Measurements from ENCODE around the gene SH3BP4. TPM values are rescaled to one million over a fixed set of nuclear protein-coding genes. Genes with fewer than 3 reads are reported as not detected.

Gene SH3BP4
- total and polyA plus RNA-seq, 7 donors = 4.8 to 22.8 (median 14.0) TPM

GRCh38 chr2:234916674-234917073 is 35.1 kb upstream of the SH3BP4 start:
- no peak for DNase-seq
- no peaks in the 10 kb centered on the region for H3K27me3 ChIP-seq
- H3K4me1 ChIP-seq = no peaks in the 10 kb centered on the region
- intact Hi-C loops (cut with DNase I) = no loop called here
- no peaks in the 10 kb centered on the region for H3K36me3 ChIP-seq
- TF ChIP-seq EP300 (IDR thresholded peaks at IDR 0.05) (no peak), POLR2AphosphoS5 (IDR thresholded peaks at IDR 0.05) (no peak), CTCF (IDR thresholded peaks at IDR 0.05) (no peak), POLR2A (IDR thresholded peaks at IDR 0.05) (no peak)
- no peak overlapping the region for H3K4me3 ChIP-seq
- H3K9me3 ChIP-seq = no peaks in the 10 kb centered on the region
- WGBS, 2 donors = 90 to 93% methylated on average over 5 of the region's 5 CpGs
- H3K27ac ChIP-seq = no peak overlapping the region

GRCh38 chr2:234917211-234917975 is 34.4 kb upstream of the SH3BP4 start:
- H3K4me3 ChIP-seq = no peak overlapping the region
- 16 to 35% methylated on average over 6 of the region's 6 CpGs for WGBS, 2 donors

GRCh38 chr2:234919711-234920110 is 32.1 kb upstream of the SH3BP4 start:
- no peak overlapping the region for H3K4me3 ChIP-seq
- no peak for DNase-seq
- H3K36me3 ChIP-seq = no peaks in the 10 kb centered on the region
- H3K27ac ChIP-seq = no peak overlapping the region
- WGBS, 2 donors = 96 to 97% methylated on average over 3 of the region's 3 CpGs
- no peaks in the 10 kb centered on the region for H3K27me3 ChIP-seq
- H3K4me1 ChIP-seq = no peaks in the 10 kb centered on the region
- H3K9me3 ChIP-seq = no peaks in the 10 kb centered on the region
- TF ChIP-seq POLR2A (IDR thresholded peaks at IDR 0.05) (no peak), EP300 (IDR thresholded peaks at IDR 0.05) (no peak), POLR2AphosphoS5 (IDR thresholded peaks at IDR 0.05) (no peak), CTCF (IDR thresholded peaks at IDR 0.05) (no peak)
- intact Hi-C loops (cut with DNase I) = no loop called here

More at GRCh38 chr2:234917211-234917975, 34.4 kb upstream of the SH3BP4 start:
- no peaks in the 10 kb centered on the region for H3K36me3 ChIP-seq
- intact Hi-C loops (cut with DNase I) = no loop called here
- no peaks in the 10 kb centered on the region for H3K9me3 ChIP-seq
- no peaks in the 10 kb centered on the region for H3K4me1 ChIP-seq
- TF ChIP-seq EP300 (IDR thresholded peaks at IDR 0.05) (no peak), CTCF (IDR thresholded peaks at IDR 0.05) (no peak), POLR2AphosphoS5 (IDR thresholded peaks at IDR 0.05) (no peak), POLR2A (IDR thresholded peaks at IDR 0.05) (no peak)
- no peak overlapping the region for H3K27ac ChIP-seq
- H3K27me3 ChIP-seq = no peaks in the 10 kb centered on the region
- no peak for DNase-seq

- no peak for DNase-seq
- H3K9me3 ChIP-seq = peaks cover 0 to 3% (median 0%) of the 10 kb centered on the region in 4 donors
- intact Hi-C loops (cut with DNase I) = no loop called here
- H3K27me3 ChIP-seq = no peaks in the 10 kb centered on the region
- H3K36me3 ChIP-seq = no peaks in the 10 kb centered on the region
- no peaks in the 10 kb centered on the region for H3K4me1 ChIP-seq
- H3K4me3 ChIP-seq = no peak overlapping the region
- H3K27ac ChIP-seq = no peak overlapping the region
- 94 to 95% methylated on average over 2 of the region's 2 CpGs for WGBS, 2 donors
- TF ChIP-seq POLR2A (IDR thresholded peaks at IDR 0.05) = no peak
- TF ChIP-seq CTCF (IDR thresholded peaks at IDR 0.05) = no peak
- no peak for TF ChIP-seq POLR2AphosphoS5 (IDR thresholded peaks at IDR 0.05)
- TF ChIP-seq EP300 (IDR thresholded peaks at IDR 0.05) = no peak
These were observed 31.0 kb upstream of the SH3BP4 start for GRCh38 chr2:234920836-234921235.
